HG02588 (cell line): Measurements from ENCODE around the gene SLC17A4.
"Not testable (repeated sequence)": the region's sequence is repeated elsewhere in the genome, so short reads cannot be mapped to it uniquely, and the experiment has no call there.

Experiments
- ATAC-seq: cut with Tn5 transposase; IDR thresholded peaks from one replicate; pipeline ENCODE4 v1.9.1; 2021; ENCODE audit warnings: mild to moderate bottlenecking, moderate library complexity; ENCODE audit not compliant: unreplicated experiment

The SLC17A4 gene

GRCh38 chr6:25748601-25749517 is 5.7 kb upstream of the SLC17A4 start:
- not testable (repeated sequence) for ATAC-seq

- no peak for ATAC-seq
These were observed 4.7 kb upstream of the SLC17A4 start for GRCh38 chr6:25749837-25750236.

- no peak for ATAC-seq
These were observed 3.6 kb upstream of the SLC17A4 start for GRCh38 chr6:25750906-25751305.

- ATAC-seq: no peak
These were observed 1.5 kb upstream of the SLC17A4 start for GRCh38 chr6:25753079-25753478.

GRCh38 chr6:25755483-25755882 is 941 bp downstream of the SLC17A4 start:
- no peak for ATAC-seq

- ATAC-seq: no peak
These were observed 2.1 kb downstream of the SLC17A4 start for GRCh38 chr6:25756382-25757363.

GRCh38 chr6:25757936-25758642 is 3.5 kb downstream of the SLC17A4 start:
- no peak for ATAC-seq

- no peak for ATAC-seq
These were observed 10.1 kb downstream of the SLC17A4 start for GRCh38 chr6:25764611-25765010.

GRCh38 chr6:25768566-25768965 is 14.0 kb downstream of the SLC17A4 start:
- ATAC-seq: no peak

GRCh38 chr6:25769983-25770382 is 15.4 kb downstream of the SLC17A4 start:
- ATAC-seq: no peak

GRCh38 chr6:25774120-25774715 is 19.7 kb downstream of the SLC17A4 start:
- no peak for ATAC-seq

GRCh38 chr6:25777031-25777430 is 22.5 kb downstream of the SLC17A4 start:
- no peak for ATAC-seq

GRCh38 chr6:25777856-25778649 is 23.5 kb downstream of the SLC17A4 start:
- ATAC-seq: no peak

- no peak for ATAC-seq
These were observed 26.6 kb downstream of the SLC17A4 start for GRCh38 chr6:25781134-25781533.

- ATAC-seq: no peak
These were observed 32.9 kb downstream of the SLC17A4 start for GRCh38 chr6:25787428-25787827.

- ATAC-seq: no peak
These were observed 33.9 kb downstream of the SLC17A4 start for GRCh38 chr6:25788305-25788922.

- ATAC-seq: no peak
These were observed 34.9 kb downstream of the SLC17A4 start for GRCh38 chr6:25789475-25789874.

- ATAC-seq: no peak
These were observed 37.5 kb downstream of the SLC17A4 start for GRCh38 chr6:25792016-25792415.

GRCh38 chr6:25793970-25794369 is 39.4 kb downstream of the SLC17A4 start:
- ATAC-seq: no peak
